ENCODE data around the gene STRADB.
A peak's percentile ranks its signal among the peaks of the same experiment; 100 is the strongest.

STRADB gene, protein sequence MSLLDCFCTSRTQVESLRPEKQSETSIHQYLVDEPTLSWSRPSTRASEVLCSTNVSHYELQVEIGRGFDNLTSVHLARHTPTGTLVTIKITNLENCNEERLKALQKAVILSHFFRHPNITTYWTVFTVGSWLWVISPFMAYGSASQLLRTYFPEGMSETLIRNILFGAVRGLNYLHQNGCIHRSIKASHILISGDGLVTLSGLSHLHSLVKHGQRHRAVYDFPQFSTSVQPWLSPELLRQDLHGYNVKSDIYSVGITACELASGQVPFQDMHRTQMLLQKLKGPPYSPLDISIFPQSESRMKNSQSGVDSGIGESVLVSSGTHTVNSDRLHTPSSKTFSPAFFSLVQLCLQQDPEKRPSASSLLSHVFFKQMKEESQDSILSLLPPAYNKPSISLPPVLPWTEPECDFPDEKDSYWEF

GRCh38 chr2:201451292-201452057 lies at the start of gene STRADB, which contains the start of gene TRAK2:
Gene STRADB, plus strand, starts transcription at chr2:201451740. Its CDS starts 3,101 bp downstream, at chr2:201454841.
Gene TRAK2, minus strand, starts transcription at chr2:201451458. Its CDS starts 30,951 bp downstream, at chr2:201420507.
- no peaks in the 10 kb centered on the region for H3K4me1 ChIP-seq (ENCODE audit: control insufficient read depth, insufficient read depth, low read length)
- H3K9me3 ChIP-seq (ENCODE audit: control insufficient read depth, insufficient read depth, low read length), result no peaks in the 10 kb centered on the region
- peak within 1 kb of the TSS; percentile 74 for H3K9ac ChIP-seq (ENCODE audit: low read depth, low read length)
- peak within 1 kb of the TSS; percentile 97 for H3K4me3 ChIP-seq (ENCODE audit: low read depth, low read length)
- no peaks in the 10 kb centered on the region for H3K36me3 ChIP-seq (ENCODE audit: control insufficient read depth, insufficient read depth, low read length)
- H3K27me3 ChIP-seq (ENCODE audit: control insufficient read depth, insufficient read depth, low read length), result no peaks in the 10 kb centered on the region

- Histone ChIP-seq H3K36me3 (ENCODE audit: control insufficient read depth, insufficient read depth, low read length) (peaks cover 3% of the 10 kb centered on the region), H3K9me3 (ENCODE audit: control insufficient read depth, insufficient read depth, low read length) (no peaks in the 10 kb centered on the region), H3K4me1 (ENCODE audit: control insufficient read depth, insufficient read depth, low read length) (no peaks in the 10 kb centered on the region), H3K9ac (ENCODE audit: low read depth, low read length) (no peak overlapping the region), H3K27me3 (ENCODE audit: control insufficient read depth, insufficient read depth, low read length) (no peaks in the 10 kb centered on the region), H3K4me3 (ENCODE audit: low read depth, low read length) (no peak overlapping the region)
Observed at GRCh38 chr2:201401815-201402214, 49.7 kb upstream of the STRADB start.

DNA sequence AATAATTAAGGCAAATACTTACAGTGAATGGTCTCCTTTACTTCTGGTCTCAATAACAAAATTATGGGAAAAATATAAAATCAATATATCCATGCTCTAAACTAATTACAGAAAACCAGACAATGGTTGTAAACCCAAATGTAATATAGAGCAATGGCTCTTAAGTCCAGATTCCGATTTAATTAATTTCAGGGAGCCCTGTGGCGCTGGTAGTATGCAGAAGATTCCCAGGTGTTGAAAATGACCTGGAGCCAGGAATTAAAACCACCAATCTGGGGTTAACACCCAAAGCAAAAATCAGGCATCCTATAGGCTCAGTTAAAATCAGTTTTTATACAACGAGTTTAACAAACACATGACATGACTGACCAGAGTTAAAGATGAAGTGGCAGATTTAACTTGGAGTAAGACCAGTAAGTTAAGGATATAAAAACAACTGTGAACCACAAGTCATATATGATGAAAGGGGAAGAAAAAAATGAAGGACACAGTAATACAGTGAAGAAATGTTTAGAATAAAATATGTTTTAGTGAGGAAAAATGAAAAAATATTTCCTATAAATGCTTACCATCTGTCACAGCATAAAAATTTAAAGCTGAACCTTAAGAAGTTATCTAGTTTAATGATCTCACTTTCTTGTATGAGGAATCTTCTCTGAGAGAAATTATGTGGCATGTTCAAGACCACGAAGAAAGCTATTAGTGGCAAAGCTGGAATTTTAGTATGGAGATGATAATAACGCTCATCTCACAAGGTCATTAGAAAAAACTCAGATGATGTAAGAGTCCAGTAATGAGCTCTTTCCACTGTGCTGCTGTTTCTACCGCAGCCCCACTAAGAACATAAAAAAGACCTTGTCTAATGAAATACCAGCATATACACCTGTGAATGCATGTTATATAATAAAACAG lies 48.6 kb upstream of the STRADB start:
- no peaks in the 10 kb centered on the region for H3K9me3 ChIP-seq (ENCODE audit: control insufficient read depth, insufficient read depth, low read length)
- H3K36me3 ChIP-seq (ENCODE audit: control insufficient read depth, insufficient read depth, low read length), result no peaks in the 10 kb centered on the region
- no peaks in the 10 kb centered on the region for H3K4me1 ChIP-seq (ENCODE audit: control insufficient read depth, insufficient read depth, low read length)
- H3K27me3 ChIP-seq (ENCODE audit: control insufficient read depth, insufficient read depth, low read length), result no peaks in the 10 kb centered on the region
- H3K9ac ChIP-seq (ENCODE audit: low read depth, low read length), result no peak overlapping the region
- no peak overlapping the region for H3K4me3 ChIP-seq (ENCODE audit: low read depth, low read length)

- Histone ChIP-seq H3K27me3 (ENCODE audit: control insufficient read depth, insufficient read depth, low read length) (no peaks in the 10 kb centered on the region), H3K9ac (ENCODE audit: low read depth, low read length) (no peak overlapping the region), H3K9me3 (ENCODE audit: control insufficient read depth, insufficient read depth, low read length) (no peaks in the 10 kb centered on the region), H3K36me3 (ENCODE audit: control insufficient read depth, insufficient read depth, low read length) (no peaks in the 10 kb centered on the region), H3K4me1 (ENCODE audit: control insufficient read depth, insufficient read depth, low read length) (no peaks in the 10 kb centered on the region), H3K4me3 (ENCODE audit: low read depth, low read length) (no peak overlapping the region)
Observed at GRCh38 chr2:201403880-201404279, 47.7 kb upstream of the STRADB start.

- Histone ChIP-seq H3K36me3 (ENCODE audit: control insufficient read depth, insufficient read depth, low read length) (no peaks in the 10 kb centered on the region), H3K9me3 (ENCODE audit: control insufficient read depth, insufficient read depth, low read length) (no peaks in the 10 kb centered on the region), H3K4me3 (ENCODE audit: low read depth, low read length) (no peak overlapping the region), H3K9ac (ENCODE audit: low read depth, low read length) (no peak overlapping the region), H3K27me3 (ENCODE audit: control insufficient read depth, insufficient read depth, low read length) (no peaks in the 10 kb centered on the region), H3K4me1 (ENCODE audit: control insufficient read depth, insufficient read depth, low read length) (no peaks in the 10 kb centered on the region)
Observed at GRCh38 chr2:201404699-201405280, 46.8 kb upstream of the STRADB start.

- no peak overlapping the region for H3K4me3 ChIP-seq (ENCODE audit: low read depth, low read length)
- no peaks in the 10 kb centered on the region for H3K27me3 ChIP-seq (ENCODE audit: control insufficient read depth, insufficient read depth, low read length)
- no peaks in the 10 kb centered on the region for H3K9me3 ChIP-seq (ENCODE audit: control insufficient read depth, insufficient read depth, low read length)
- no peaks in the 10 kb centered on the region for H3K4me1 ChIP-seq (ENCODE audit: control insufficient read depth, insufficient read depth, low read length)
- H3K36me3 ChIP-seq (ENCODE audit: control insufficient read depth, insufficient read depth, low read length), result no peaks in the 10 kb centered on the region
- H3K9ac ChIP-seq (ENCODE audit: low read depth, low read length), result no peak overlapping the region
Observed at GRCh38 chr2:201406077-201406662, 45.4 kb upstream of the STRADB start.

GRCh38 chr2:201407265-201407664 lies 44.3 kb upstream of the STRADB start:
- Histone ChIP-seq H3K9ac (ENCODE audit: low read depth, low read length) (no peak overlapping the region), H3K9me3 (ENCODE audit: control insufficient read depth, insufficient read depth, low read length) (no peaks in the 10 kb centered on the region), H3K36me3 (ENCODE audit: control insufficient read depth, insufficient read depth, low read length) (no peaks in the 10 kb centered on the region), H3K4me3 (ENCODE audit: low read depth, low read length) (no peak overlapping the region), H3K27me3 (ENCODE audit: control insufficient read depth, insufficient read depth, low read length) (no peaks in the 10 kb centered on the region), H3K4me1 (ENCODE audit: control insufficient read depth, insufficient read depth, low read length) (no peaks in the 10 kb centered on the region)

GRCh38 chr2:201408931-201409330 lies 42.6 kb upstream of the STRADB start:
- Histone ChIP-seq H3K27me3 (ENCODE audit: control insufficient read depth, insufficient read depth, low read length) (no peaks in the 10 kb centered on the region), H3K4me3 (ENCODE audit: low read depth, low read length) (no peak overlapping the region), H3K9me3 (ENCODE audit: control insufficient read depth, insufficient read depth, low read length) (no peaks in the 10 kb centered on the region), H3K9ac (ENCODE audit: low read depth, low read length) (no peak overlapping the region), H3K36me3 (ENCODE audit: control insufficient read depth, insufficient read depth, low read length) (no peaks in the 10 kb centered on the region), H3K4me1 (ENCODE audit: control insufficient read depth, insufficient read depth, low read length) (peaks cover 6% of the 10 kb centered on the region)

DNA sequence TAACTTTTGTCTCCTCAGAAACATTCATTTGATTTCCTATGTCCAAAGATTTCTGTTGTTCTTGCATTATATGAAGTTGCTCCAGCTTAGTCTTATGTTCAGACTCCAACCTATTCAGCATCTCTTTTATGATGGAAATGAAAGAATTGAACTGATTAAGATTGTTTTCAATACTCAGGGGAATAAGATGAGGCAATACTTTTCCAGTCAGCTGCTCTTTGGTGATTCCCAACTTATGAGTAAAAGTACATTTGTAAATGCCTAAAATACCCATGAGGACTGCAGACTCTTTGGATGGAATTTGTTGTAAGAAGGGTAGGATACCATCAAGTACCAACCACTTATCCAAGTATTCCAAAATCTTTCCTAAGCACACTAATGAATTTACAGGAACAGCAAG lies 40.1 kb upstream of the STRADB start:
- Histone ChIP-seq H3K9ac (ENCODE audit: low read depth, low read length) (no peak overlapping the region), H3K36me3 (ENCODE audit: control insufficient read depth, insufficient read depth, low read length) (no peaks in the 10 kb centered on the region), H3K4me1 (ENCODE audit: control insufficient read depth, insufficient read depth, low read length) (peaks cover 11% of the 10 kb centered on the region), H3K27me3 (ENCODE audit: control insufficient read depth, insufficient read depth, low read length) (no peaks in the 10 kb centered on the region), H3K9me3 (ENCODE audit: control insufficient read depth, insufficient read depth, low read length) (no peaks in the 10 kb centered on the region), H3K4me3 (ENCODE audit: low read depth, low read length) (no peak overlapping the region)

DNA sequence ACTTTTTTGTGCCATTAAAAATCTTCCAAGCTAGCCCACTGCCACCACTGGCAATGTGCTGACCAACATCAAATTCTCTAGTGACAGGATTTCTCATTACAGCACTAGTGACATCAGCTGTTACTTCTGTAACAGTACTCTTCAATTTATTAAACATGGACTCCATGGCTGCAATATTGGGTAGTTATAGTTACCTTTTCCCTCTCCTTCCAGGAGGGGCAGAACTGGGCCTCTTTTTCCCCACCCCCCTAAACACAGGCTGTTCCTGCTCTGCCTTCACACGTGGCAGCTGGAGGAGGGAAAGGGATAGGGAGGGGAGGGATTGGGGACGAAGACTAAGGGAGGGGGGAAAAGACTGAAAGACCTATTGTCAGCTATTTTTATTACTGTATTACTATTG lies 38.4 kb upstream of the STRADB start:
- Histone ChIP-seq H3K27me3 (ENCODE audit: control insufficient read depth, insufficient read depth, low read length) (no peaks in the 10 kb centered on the region), H3K36me3 (ENCODE audit: control insufficient read depth, insufficient read depth, low read length) (no peaks in the 10 kb centered on the region), H3K4me3 (ENCODE audit: low read depth, low read length) (no peak overlapping the region), H3K4me1 (ENCODE audit: control insufficient read depth, insufficient read depth, low read length) (peaks cover 11% of the 10 kb centered on the region), H3K9me3 (ENCODE audit: control insufficient read depth, insufficient read depth, low read length) (no peaks in the 10 kb centered on the region), H3K9ac (ENCODE audit: low read depth, low read length) (no peak overlapping the region)

- Histone ChIP-seq H3K4me3 (ENCODE audit: low read depth, low read length) (no peak overlapping the region), H3K4me1 (ENCODE audit: control insufficient read depth, insufficient read depth, low read length) (peaks cover 11% of the 10 kb centered on the region), H3K36me3 (ENCODE audit: control insufficient read depth, insufficient read depth, low read length) (no peaks in the 10 kb centered on the region), H3K27me3 (ENCODE audit: control insufficient read depth, insufficient read depth, low read length) (no peaks in the 10 kb centered on the region), H3K9ac (ENCODE audit: low read depth, low read length) (no peak overlapping the region), H3K9me3 (ENCODE audit: control insufficient read depth, insufficient read depth, low read length) (no peaks in the 10 kb centered on the region)
Observed at GRCh38 chr2:201413552-201413951, 38.0 kb upstream of the STRADB start.

Measured in iPS-15b (cell line).